ENCODE results near the gene PIK3R2. TPM values are rescaled to one million over a fixed set of nuclear protein-coding genes. Genes with fewer than 3 reads are reported as not detected.
A peak's percentile ranks its signal among the peaks of the same experiment; 100 is the strongest.

The PIK3R2 gene
- total and polyA plus RNA-seq, 2 of the 13 experiments (the other 11 are each of a cell fraction or from before 2014, with no cell fraction given) = 18.6 to 25.3 TPM

DNA sequence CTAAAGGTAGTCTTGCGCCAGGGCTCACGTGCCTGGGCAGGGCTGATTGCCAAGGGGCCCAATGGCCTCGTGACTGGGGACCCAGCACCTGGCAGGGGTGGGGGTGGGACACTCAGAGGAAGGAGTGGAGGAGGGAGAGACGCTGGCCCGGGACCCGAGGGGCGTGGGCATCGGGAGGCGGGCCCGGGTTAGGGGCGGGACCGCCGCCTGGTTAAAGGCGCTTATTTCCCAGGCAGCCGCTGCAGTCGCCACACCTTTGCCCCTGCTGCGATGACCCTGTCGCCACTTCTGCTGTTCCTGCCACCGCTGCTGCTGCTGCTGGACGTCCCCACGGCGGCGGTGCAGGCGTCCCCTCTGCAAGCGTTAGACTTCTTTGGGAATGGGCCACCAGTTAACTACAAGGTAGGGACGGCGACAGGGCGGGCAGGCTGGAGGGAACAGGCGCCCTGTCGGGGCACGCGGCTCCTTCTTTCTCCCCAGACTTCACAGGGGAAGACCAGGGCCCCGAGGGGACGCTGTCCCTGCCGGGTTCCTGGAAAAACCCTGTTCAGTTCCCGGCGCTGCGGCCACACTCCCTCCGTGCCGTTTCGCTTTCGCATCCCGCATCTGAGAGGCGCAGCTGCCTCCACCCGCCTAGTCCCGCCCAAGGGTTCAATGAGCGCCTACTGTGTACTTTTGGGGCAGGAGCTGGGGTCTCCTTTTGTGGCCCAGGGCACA is 20.8 kb downstream of the PIK3R2 start, which contains the start of gene IFI30 (continued):
- TF ChIP-seq, protein P1, sequence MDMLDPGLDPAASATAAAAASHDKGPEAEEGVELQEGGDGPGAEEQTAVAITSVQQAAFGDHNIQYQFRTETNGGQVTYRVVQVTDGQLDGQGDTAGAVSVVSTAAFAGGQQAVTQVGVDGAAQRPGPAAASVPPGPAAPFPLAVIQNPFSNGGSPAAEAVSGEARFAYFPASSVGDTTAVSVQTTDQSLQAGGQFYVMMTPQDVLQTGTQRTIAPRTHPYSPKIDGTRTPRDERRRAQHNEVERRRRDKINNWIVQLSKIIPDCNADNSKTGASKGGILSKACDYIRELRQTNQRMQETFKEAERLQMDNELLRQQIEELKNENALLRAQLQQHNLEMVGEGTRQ (IDR thresholded peaks at IDR 0.05; ENCODE audit: low read depth, low read length) = peak; percentile 29; the same call in 1 of the 2 replicates
- TF ChIP-seq, protein P1 (CRISPR knock-in tag; IDR thresholded peaks at IDR 0.05; ENCODE audit: borderline replicate concordance) = peak; percentile 30; the same call in 1 of the 2 replicates
- TF ChIP-seq CBX1 (IDR thresholded peaks at IDR 0.05; ENCODE audit: low read depth) = no peak
- no peak; the same call in 1 of the 2 replicates for TF ChIP-seq ZMYM3 (CRISPR knock-in tag; IDR thresholded peaks at IDR 0.05)
- TF ChIP-seq ZBTB3 (CRISPR knock-in tag; IDR thresholded peaks at IDR 0.05; ENCODE audit: borderline replicate concordance, low read depth) = no peak
- TF ChIP-seq, protein P2, sequence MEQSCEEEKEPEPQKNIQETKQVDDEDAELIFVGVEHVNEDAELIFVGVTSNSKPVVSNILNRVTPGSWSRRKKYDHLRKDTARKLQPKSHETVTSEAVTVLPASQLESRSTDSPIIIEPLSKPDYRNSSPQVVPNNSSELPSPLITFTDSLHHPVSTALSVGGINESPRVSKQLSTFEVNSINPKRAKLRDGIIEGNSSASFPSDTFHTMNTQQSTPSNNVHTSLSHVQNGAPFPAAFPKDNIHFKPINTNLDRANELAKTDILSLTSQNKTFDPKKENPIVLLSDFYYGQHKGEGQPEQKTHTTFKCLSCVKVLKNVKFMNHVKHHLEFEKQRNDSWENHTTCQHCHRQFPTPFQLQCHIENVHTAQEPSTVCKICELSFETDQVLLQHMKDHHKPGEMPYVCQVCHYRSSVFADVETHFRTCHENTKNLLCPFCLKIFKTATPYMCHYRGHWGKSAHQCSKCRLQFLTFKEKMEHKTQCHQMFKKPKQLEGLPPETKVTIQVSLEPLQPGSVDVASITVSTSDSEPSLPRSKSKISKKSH (CRISPR knock-in tag; IDR thresholded peaks at IDR 0.05; ENCODE audit: borderline replicate concordance) = no peak; the same call in 1 of the 2 replicates
- TF ChIP-seq TOPORS (CRISPR knock-in tag; IDR thresholded peaks at IDR 0.05) = no peak
- TF ChIP-seq HNF4A (CRISPR knock-in tag; IDR thresholded peaks at IDR 0.05) = 0 out of 2 replicates have a peak, but pooled peaks have one; percentile 11
- TF ChIP-seq, protein P3, sequence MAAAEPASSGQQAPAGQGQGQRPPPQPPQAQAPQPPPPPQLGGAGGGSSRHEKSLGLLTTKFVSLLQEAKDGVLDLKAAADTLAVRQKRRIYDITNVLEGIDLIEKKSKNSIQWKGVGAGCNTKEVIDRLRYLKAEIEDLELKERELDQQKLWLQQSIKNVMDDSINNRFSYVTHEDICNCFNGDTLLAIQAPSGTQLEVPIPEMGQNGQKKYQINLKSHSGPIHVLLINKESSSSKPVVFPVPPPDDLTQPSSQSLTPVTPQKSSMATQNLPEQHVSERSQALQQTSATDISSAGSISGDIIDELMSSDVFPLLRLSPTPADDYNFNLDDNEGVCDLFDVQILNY (CRISPR knock-in tag; conservative IDR thresholded peaks at IDR 0.05) = no peak
- TF ChIP-seq, protein P4, sequence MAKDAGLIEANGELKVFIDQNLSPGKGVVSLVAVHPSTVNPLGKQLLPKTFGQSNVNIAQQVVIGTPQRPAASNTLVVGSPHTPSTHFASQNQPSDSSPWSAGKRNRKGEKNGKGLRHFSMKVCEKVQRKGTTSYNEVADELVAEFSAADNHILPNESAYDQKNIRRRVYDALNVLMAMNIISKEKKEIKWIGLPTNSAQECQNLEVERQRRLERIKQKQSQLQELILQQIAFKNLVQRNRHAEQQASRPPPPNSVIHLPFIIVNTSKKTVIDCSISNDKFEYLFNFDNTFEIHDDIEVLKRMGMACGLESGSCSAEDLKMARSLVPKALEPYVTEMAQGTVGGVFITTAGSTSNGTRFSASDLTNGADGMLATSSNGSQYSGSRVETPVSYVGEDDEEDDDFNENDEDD (CRISPR knock-in tag; IDR thresholded peaks at IDR 0.05; ENCODE audit: borderline replicate concordance) = peak; percentile 37; the same call in 1 of the 2 replicates
- TF ChIP-seq ZNF607 (CRISPR knock-in tag; IDR thresholded peaks at IDR 0.05; ENCODE audit: borderline replicate concordance) = no peak
- no peak for TF ChIP-seq KLF11 (CRISPR knock-in tag; IDR thresholded peaks at IDR 0.05)
- TF ChIP-seq KMT2A (CRISPR knock-in tag; IDR thresholded peaks at IDR 0.05) = no peak
- TF ChIP-seq, protein P5, sequence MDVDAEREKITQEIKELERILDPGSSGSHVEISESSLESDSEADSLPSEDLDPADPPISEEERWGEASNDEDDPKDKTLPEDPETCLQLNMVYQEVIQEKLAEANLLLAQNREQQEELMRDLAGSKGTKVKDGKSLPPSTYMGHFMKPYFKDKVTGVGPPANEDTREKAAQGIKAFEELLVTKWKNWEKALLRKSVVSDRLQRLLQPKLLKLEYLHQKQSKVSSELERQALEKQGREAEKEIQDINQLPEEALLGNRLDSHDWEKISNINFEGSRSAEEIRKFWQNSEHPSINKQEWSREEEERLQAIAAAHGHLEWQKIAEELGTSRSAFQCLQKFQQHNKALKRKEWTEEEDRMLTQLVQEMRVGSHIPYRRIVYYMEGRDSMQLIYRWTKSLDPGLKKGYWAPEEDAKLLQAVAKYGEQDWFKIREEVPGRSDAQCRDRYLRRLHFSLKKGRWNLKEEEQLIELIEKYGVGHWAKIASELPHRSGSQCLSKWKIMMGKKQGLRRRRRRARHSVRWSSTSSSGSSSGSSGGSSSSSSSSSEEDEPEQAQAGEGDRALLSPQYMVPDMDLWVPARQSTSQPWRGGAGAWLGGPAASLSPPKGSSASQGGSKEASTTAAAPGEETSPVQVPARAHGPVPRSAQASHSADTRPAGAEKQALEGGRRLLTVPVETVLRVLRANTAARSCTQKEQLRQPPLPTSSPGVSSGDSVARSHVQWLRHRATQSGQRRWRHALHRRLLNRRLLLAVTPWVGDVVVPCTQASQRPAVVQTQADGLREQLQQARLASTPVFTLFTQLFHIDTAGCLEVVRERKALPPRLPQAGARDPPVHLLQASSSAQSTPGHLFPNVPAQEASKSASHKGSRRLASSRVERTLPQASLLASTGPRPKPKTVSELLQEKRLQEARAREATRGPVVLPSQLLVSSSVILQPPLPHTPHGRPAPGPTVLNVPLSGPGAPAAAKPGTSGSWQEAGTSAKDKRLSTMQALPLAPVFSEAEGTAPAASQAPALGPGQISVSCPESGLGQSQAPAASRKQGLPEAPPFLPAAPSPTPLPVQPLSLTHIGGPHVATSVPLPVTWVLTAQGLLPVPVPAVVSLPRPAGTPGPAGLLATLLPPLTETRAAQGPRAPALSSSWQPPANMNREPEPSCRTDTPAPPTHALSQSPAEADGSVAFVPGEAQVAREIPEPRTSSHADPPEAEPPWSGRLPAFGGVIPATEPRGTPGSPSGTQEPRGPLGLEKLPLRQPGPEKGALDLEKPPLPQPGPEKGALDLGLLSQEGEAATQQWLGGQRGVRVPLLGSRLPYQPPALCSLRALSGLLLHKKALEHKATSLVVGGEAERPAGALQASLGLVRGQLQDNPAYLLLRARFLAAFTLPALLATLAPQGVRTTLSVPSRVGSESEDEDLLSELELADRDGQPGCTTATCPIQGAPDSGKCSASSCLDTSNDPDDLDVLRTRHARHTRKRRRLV (CRISPR knock-in tag; IDR thresholded peaks at IDR 0.05) = no peak
- TF ChIP-seq, protein P6, sequence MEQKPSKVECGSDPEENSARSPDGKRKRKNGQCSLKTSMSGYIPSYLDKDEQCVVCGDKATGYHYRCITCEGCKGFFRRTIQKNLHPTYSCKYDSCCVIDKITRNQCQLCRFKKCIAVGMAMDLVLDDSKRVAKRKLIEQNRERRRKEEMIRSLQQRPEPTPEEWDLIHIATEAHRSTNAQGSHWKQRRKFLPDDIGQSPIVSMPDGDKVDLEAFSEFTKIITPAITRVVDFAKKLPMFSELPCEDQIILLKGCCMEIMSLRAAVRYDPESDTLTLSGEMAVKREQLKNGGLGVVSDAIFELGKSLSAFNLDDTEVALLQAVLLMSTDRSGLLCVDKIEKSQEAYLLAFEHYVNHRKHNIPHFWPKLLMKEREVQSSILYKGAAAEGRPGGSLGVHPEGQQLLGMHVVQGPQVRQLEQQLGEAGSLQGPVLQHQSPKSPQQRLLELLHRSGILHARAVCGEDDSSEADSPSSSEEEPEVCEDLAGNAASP (CRISPR knock-in tag; IDR thresholded peaks at IDR 0.05; ENCODE audit: borderline replicate concordance) = no peak
- TF ChIP-seq ASH2L (IDR thresholded peaks at IDR 0.05; ENCODE audit: insufficient read length, low read depth, low read length) = no peak
